ENCODE results near the gene PPP1R15A.
"Not testable (repeated sequence)": the region's sequence is repeated elsewhere in the genome, so short reads cannot be mapped to it uniquely, and the experiment has no call there.

PPP1R15A gene

GRCh38 chr19:48881741-48882657 is 9.8 kb downstream of the PPP1R15A start:
- DNase-seq (ENCODE audit: low read depth): no peak

GRCh38 chr19:48883726-48884125 is 11.5 kb downstream of the PPP1R15A start:
- no peak for DNase-seq (ENCODE audit: low read depth)

- no peak for DNase-seq (ENCODE audit: low read depth)
Observed at GRCh38 chr19:48887861-48888612, 15.8 kb downstream of the PPP1R15A start.

- not testable (repeated sequence) for DNase-seq (ENCODE audit: low read depth)
Observed at GRCh38 chr19:48889496-48889895, 17.3 kb downstream of the PPP1R15A start.

GRCh38 chr19:48890551-48890950 is 18.3 kb downstream of the PPP1R15A start:
- no peak for DNase-seq (ENCODE audit: low read depth)

GRCh38 chr19:48895226-48895625 is 23.0 kb downstream of the PPP1R15A start:
- no peak for DNase-seq (ENCODE audit: low read depth)

GRCh38 chr19:48896191-48896720 is 24.0 kb downstream of the PPP1R15A start:
- DNase-seq (ENCODE audit: low read depth): no peak

GRCh38 chr19:48897181-48897580 is 25.0 kb downstream of the PPP1R15A start:
- no peak for DNase-seq (ENCODE audit: low read depth)

- not testable (repeated sequence) for DNase-seq (ENCODE audit: low read depth)
Observed at GRCh38 chr19:48899386-48899749, 27.1 kb downstream of the PPP1R15A start.

- DNase-seq (ENCODE audit: low read depth): peak; percentile 97
Observed at GRCh38 chr19:48899781-48900476, 27.7 kb downstream of the PPP1R15A start, which contains the start of gene NUCB1. NUCB1 (plus strand) TSS chr19:48900312; CDS start chr19:48900797, 485 bp downstream.

- DNase-seq (ENCODE audit: low read depth): no peak
Observed at GRCh38 chr19:48900477-48901406, 28.5 kb downstream of the PPP1R15A start.

GRCh38 chr19:48902291-48902690 is 30.1 kb downstream of the PPP1R15A start:
- not testable (repeated sequence) for DNase-seq (ENCODE audit: low read depth)

- DNase-seq (ENCODE audit: low read depth): not testable (repeated sequence)
Observed at GRCh38 chr19:48903788-48904187, 31.6 kb downstream of the PPP1R15A start.

GRCh38 chr19:48905664-48906063 is 33.4 kb downstream of the PPP1R15A start:
- no peak for DNase-seq (ENCODE audit: low read depth)

- DNase-seq (ENCODE audit: low read depth): no peak
Observed at GRCh38 chr19:48906324-48906723, 34.1 kb downstream of the PPP1R15A start.

- DNase-seq (ENCODE audit: low read depth): no peak
Observed at GRCh38 chr19:48907671-48908070, 35.5 kb downstream of the PPP1R15A start.

- DNase-seq (ENCODE audit: low read depth): not testable (repeated sequence)
Observed at GRCh38 chr19:48909424-48910077, 37.3 kb downstream of the PPP1R15A start.

- DNase-seq (ENCODE audit: low read depth): no peak
Observed at GRCh38 chr19:48910803-48911202, 38.6 kb downstream of the PPP1R15A start.

- DNase-seq (ENCODE audit: low read depth): no peak
Observed at GRCh38 chr19:48913114-48913889, 41.1 kb downstream of the PPP1R15A start.

- DNase-seq (ENCODE audit: low read depth): no peak
Observed at GRCh38 chr19:48914181-48914580, 42.0 kb downstream of the PPP1R15A start.
